GM12865 (cell line): ENCODE data around the gene SSC4D.
A peak's percentile ranks its signal among the peaks of the same experiment; 100 is the strongest.
"Not testable (repeated sequence)": the region's sequence is repeated elsewhere in the genome, so short reads cannot be mapped to it uniquely, and the experiment has no call there.

Experiments used
- DNase-seq: peaks from one replicate; pipeline ENCODE4 v3.0.0; 2010; ENCODE audit warnings: low read depth
- H3K4me3 ChIP-seq: 2 replicates; pipeline ENCODE4 v1.5.1; 2011; ENCODE audit warnings: mild to moderate bottlenecking, low read depth, low read length, control low read depth
- TF ChIP-seq, protein P1 (sequence below): IDR thresholded peaks from 2 replicates; pipeline ENCODE4 v1.5.1; 2011; ENCODE audit warnings: low read length, control low read depth, low read depth, inconsistent platforms; ENCODE audit not compliant: insufficient read depth; ENCODE audit errors: missing control alignments

The SSC4D gene

DNA sequence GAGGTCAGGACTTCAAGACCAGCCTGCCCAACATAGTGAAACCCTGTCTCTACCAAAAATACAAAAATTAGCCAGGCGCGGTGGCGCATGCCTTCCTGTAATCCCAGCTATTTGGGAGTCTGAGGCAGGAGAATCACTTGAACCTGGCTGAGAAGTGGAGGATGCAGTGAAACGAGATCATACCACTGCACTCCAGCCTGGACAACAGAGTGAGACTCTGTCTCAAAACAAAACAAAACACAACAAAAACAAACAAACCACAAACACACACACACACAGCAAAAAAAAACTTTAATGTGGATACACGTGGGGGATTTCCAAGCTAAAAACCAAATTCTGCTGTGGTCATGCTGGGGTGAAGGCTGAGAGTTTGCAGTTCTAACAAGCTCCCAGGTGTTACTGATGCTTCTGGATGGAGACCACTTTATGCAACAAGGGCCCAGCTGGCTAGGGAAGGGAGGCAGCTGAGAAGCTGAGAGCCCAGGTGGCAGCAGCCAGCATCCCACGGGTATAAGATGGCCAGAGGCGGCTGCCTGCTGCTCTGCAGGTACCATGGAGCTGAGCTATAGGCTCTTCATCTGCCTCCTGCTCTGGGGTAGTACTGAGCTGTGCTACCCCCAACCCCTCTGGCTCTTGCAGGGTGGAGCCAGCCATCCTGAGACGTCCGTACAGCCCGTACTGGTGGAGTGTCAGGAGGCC, 15.1 kb upstream of the SSC4D start, which contains the start of gene ZP3:
ZP3 (plus strand) TSS at position 538 of the 699 bp plus-strand sequence; CDS start at position 553, 15 bp downstream.
- TF ChIP-seq, protein P1, sequence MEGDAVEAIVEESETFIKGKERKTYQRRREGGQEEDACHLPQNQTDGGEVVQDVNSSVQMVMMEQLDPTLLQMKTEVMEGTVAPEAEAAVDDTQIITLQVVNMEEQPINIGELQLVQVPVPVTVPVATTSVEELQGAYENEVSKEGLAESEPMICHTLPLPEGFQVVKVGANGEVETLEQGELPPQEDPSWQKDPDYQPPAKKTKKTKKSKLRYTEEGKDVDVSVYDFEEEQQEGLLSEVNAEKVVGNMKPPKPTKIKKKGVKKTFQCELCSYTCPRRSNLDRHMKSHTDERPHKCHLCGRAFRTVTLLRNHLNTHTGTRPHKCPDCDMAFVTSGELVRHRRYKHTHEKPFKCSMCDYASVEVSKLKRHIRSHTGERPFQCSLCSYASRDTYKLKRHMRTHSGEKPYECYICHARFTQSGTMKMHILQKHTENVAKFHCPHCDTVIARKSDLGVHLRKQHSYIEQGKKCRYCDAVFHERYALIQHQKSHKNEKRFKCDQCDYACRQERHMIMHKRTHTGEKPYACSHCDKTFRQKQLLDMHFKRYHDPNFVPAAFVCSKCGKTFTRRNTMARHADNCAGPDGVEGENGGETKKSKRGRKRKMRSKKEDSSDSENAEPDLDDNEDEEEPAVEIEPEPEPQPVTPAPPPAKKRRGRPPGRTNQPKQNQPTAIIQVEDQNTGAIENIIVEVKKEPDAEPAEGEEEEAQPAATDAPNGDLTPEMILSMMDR, result no peak
- peak; percentile 87 for DNase-seq
- H3K4me3 ChIP-seq, result no peak within 1 kb of the TSS

DNA sequence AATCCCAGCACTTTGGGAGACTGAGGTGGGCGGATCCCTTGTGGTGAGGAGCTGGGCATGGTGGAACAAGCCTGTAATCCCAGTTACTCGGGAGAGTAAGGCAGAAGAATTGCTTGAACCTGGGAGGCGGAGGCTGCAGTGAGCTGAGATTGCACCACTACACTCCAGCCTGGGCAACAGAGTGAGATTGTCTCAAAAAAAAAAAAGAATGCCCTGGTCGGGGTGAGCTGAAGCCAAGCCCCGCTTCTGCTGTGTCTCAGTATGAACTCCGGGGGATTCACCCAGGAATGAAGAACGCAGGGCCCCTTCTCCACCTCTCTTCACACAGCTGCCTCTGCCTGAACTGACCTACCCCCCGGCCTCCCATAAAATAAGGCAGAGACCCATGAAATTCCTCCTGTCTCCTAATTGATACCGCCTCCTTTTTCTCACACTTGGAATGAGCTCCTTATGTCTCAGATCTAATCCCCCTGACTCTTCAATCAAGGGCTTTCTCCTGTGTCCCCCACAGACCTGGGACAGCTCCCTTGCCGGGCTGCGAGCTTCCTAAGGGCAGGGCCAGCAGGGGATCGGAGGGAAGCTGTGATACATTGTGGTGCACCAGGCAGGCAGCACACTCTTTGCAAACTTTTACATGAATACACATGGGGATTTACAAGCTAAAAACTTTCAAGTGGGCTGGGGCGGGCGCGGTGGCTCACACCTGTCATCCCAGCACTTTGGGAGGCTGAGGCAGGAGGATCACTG, 14.3 kb upstream of the SSC4D start:
- no peak overlapping the region for H3K4me3 ChIP-seq
- DNase-seq, result no peak
- TF ChIP-seq, protein P1, result no peak

DNA sequence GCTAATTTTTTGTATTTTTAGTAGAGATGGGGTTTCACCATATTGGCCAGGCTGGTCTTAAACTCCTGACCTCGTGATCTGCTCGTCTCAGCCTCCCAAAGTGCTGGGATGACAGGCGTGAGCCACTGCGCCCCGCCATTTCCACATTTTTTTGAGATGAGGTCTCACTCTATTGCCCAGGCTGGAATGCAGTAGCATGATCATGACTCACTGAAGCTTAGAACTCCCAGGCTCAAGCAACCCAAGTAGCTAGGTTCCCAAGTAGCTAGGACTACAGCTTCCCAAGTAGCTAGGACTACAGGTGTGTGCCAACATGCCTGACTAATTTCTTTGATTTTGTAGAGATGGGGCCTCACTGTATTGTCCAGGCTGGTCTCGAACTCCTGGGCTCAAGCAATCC, 11.6 kb upstream of the SSC4D start:
- not testable (repeated sequence) for DNase-seq, H3K4me3 ChIP-seq

DNA sequence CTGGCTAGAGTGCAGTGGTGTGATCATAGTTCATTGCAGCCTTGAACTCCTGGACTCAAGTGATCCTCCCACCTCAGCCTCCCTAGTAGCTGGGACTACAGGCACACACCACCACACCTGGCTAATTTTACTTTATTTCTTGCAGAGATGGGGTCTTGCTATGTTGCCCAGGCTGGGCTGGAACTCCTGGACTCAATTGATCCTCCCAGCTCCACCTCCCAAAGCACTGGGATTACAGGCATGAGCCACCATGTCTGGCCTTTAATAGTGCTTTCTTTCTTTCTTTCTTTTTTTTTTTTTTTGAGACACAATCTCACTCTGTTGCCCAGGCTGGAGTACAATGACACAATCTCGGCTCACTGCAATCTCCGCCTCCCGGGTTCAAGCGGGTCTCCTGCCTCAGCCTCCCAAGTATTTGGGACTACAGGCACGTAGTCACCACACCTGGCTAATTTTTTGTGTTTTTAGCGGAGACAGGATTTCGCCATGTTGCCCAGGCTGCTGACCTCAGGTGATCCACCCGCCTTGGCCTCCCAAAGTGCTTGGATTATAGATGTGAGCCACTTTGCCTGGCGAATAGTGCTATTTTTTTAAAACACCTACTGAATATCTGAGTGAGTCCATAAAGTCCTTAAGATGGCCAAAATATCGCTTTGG, 8.3 kb upstream of the SSC4D start:
- H3K4me3 ChIP-seq, DNase-seq: not testable (repeated sequence)

DNA sequence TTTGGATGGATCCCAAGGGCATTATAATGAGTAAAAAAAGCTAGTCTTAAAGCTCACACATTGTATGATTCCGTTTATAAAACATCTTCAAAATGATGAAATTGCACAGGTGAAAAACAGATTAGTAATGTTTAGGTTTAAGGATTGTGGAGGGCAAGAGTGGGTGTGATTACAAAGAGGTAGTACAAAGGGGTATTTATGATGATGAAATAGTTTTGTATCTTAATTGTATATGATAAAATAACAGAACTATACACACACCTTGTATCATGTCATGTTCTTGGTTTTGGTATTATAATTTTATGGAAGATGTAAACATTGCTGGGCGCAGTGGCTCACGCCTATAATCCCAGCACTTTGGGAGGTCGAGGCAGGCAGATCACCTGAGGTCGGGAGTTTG, 2.8 kb upstream of the SSC4D start:
- TF ChIP-seq, protein P1, result no peak
- H3K4me3 ChIP-seq, result no peak overlapping the region
- DNase-seq, result no peak

DNA sequence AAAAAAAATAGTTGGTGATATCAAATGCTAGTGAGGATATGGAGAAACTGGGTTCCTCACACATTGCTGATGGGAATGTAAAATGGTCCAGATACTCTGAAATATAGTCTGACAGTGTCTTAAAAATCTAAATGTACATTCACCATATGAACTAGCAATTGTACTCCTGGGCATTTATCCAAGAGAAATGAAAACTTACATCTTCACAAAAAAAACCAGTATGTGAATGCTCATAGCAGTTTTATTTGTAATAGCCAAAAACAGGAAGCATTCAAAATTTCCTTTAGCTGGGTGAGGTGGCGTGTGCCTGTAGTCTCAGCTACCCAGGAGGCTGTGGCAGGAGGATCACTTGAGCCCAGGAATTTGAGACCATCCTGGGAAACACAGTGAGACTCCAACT, 2.1 kb upstream of the SSC4D start:
- TF ChIP-seq, protein P1, result no peak
- DNase-seq, result no peak
- H3K4me3 ChIP-seq, result no peak overlapping the region

DNA sequence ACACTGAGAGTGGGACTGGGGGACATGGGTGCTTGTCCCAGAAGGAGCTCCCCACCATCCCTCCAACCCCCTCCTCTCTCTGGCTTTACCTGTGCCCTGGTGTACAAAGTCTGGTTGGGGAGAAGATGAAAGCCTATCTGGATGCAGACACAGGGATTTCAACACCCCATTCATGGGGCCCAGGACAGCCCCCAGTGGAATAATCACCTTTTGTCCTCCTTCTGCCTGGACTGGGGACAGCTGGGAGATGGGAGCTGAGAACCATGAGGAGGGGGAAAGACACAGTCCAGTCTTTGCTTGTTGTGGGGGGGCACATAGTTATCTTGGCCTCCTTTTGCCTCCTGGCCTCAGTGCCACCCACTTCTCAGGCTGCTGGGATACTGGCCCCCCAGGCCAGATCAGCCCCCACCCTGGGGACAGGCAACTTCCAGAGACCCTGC, 1.4 kb downstream of the SSC4D start:
- H3K4me3 ChIP-seq, result no peak overlapping the region
- TF ChIP-seq, protein P1, result no peak
- DNase-seq, result no peak
